HepG2 (cell line): ENCODE measurements around the gene CARMIL3. TPM values are rescaled to one million over a fixed set of nuclear protein-coding genes. Genes with fewer than 3 reads are reported as not detected.

Source experiments
- ERF ChIP-seq: IDR thresholded peaks from 2 replicates; pipeline ENCODE4 v1.6.1; 2018; ENCODE audit warnings: missing biosample characterization, missing genetic modification reagents
- GATA4 ChIP-seq: sonication (generic); IDR thresholded peaks from 2 replicates; pipeline ENCODE4 v1.6.1; 2016; ENCODE audit warnings: antibody characterized with exemption, low read depth, borderline replicate concordance
- GTF3A ChIP-seq: sonication (generic); formaldehyde crosslinking; conservative IDR thresholded peaks from 2 replicates; pipeline ENCODE4 v1.4.0; 2020; ENCODE audit warnings: mild to moderate bottlenecking, missing genetic modification reagents
- HNRNPUL1 ChIP-seq: fragments of 200-400 bp; formaldehyde crosslinking; IDR thresholded peaks from 2 replicates; pipeline ENCODE4 v1.6.1; 2017; ENCODE audit warnings: low read depth, mild to moderate bottlenecking, low read length, moderate library complexity
- MXD1 ChIP-seq: sonication (generic); formaldehyde crosslinking; IDR thresholded peaks from 2 replicates; pipeline ENCODE4 v1.4.0; 2020; ENCODE audit warnings: mild to moderate bottlenecking, missing genetic modification reagents
- SATB2 ChIP-seq: sonication (generic); formaldehyde crosslinking; IDR thresholded peaks from 2 replicates; pipeline ENCODE4 v1.5.0; 2020; ENCODE audit warnings: missing genetic modification reagents
- SCMH1 ChIP-seq: sonication (generic); formaldehyde crosslinking; IDR thresholded peaks from 2 replicates; pipeline ENCODE4 v1.9.0; 2021; ENCODE audit warnings: missing genetic modification reagents, mild to moderate bottlenecking, borderline replicate concordance
- SIX4 ChIP-seq: sonication (generic); formaldehyde crosslinking; IDR thresholded peaks from 2 replicates; pipeline ENCODE4 v1.4.0; 2020; ENCODE audit warnings: missing genetic modification reagents
- SSRP1 ChIP-seq: IDR thresholded peaks from 2 replicates; pipeline ENCODE4 v1.6.1; 2016; ENCODE audit warnings: control low read depth
- TGIF2 ChIP-seq: IDR thresholded peaks from 2 replicates; pipeline ENCODE4 v1.6.1; 2016; ENCODE audit warnings: control low read depth, missing compliant biosample characterization
- THRA ChIP-seq: sonication (generic); formaldehyde crosslinking; IDR thresholded peaks from 2 replicates; pipeline ENCODE4 v1.4.0; 2020; ENCODE audit warnings: missing genetic modification reagents, borderline replicate concordance
- THYN1 ChIP-seq: sonication (generic); formaldehyde crosslinking; IDR thresholded peaks from 2 replicates; pipeline ENCODE4 v1.8.1; 2023; ENCODE audit warnings: low read depth, mild to moderate bottlenecking, moderate library complexity, missing genetic modification reagents, borderline replicate concordance
- ZBTB8A ChIP-seq: sonication (generic); formaldehyde crosslinking; IDR thresholded peaks from 2 replicates; pipeline ENCODE4 v1.4.0; 2020; ENCODE audit warnings: mild to moderate bottlenecking, low read depth, missing genetic modification reagents, borderline replicate concordance
- ZFP37 ChIP-seq: sonication (generic); formaldehyde crosslinking; IDR thresholded peaks from 2 replicates; pipeline ENCODE4 v1.4.0; 2020; ENCODE audit warnings: missing genetic modification reagents, borderline replicate concordance
- ZNF280B ChIP-seq: sonication (generic); formaldehyde crosslinking; IDR thresholded peaks from 2 replicates; pipeline ENCODE4 v1.5.0; 2020; ENCODE audit warnings: missing genetic modification reagents, mild to moderate bottlenecking, borderline replicate concordance
- ZNF282 ChIP-seq: fragments of 450-650 bp; IDR thresholded peaks from 2 replicates; pipeline ENCODE4 v1.6.1; 2018; ENCODE audit not compliant: partially characterized antibody
- ZNF331 ChIP-seq: sonication (generic); formaldehyde crosslinking; IDR thresholded peaks from 2 replicates; pipeline ENCODE4 v1.4.0; 2020; ENCODE audit warnings: missing genetic modification reagents
- ZNF333 ChIP-seq: sonication (generic); formaldehyde crosslinking; IDR thresholded peaks from 2 replicates; pipeline ENCODE4 v1.4.0; 2020; ENCODE audit warnings: mild to moderate bottlenecking, missing genetic modification reagents, borderline replicate concordance
- ZNF468 ChIP-seq: sonication (generic); formaldehyde crosslinking; IDR thresholded peaks from 2 replicates; pipeline ENCODE4 v1.8.0; 2022; ENCODE audit warnings: mild to moderate bottlenecking, moderate library complexity, missing genetic modification reagents
- ZNF569 ChIP-seq: sonication (generic); formaldehyde crosslinking; IDR thresholded peaks from 2 replicates; pipeline ENCODE4 v1.5.0; 2020; ENCODE audit warnings: mild to moderate bottlenecking, missing genetic modification reagents, moderate library complexity, borderline replicate concordance
- ZNF607 ChIP-seq: sonication (generic); formaldehyde crosslinking; IDR thresholded peaks from 2 replicates; pipeline ENCODE4 v1.5.1; 2020; ENCODE audit warnings: missing genetic modification reagents, mild to moderate bottlenecking, borderline replicate concordance
- ZNF749 ChIP-seq: sonication (generic); formaldehyde crosslinking; IDR thresholded peaks from 2 replicates; pipeline ENCODE4 v1.8.0; 2022; ENCODE audit warnings: mild to moderate bottlenecking, missing genetic modification reagents, moderate library complexity, borderline replicate concordance
- ZNF768 ChIP-seq: sonication (generic); formaldehyde crosslinking; IDR thresholded peaks from 2 replicates; pipeline ENCODE4 v1.4.0; 2020; ENCODE audit warnings: missing genetic modification reagents
- ZNF770 ChIP-seq: sonication (generic); formaldehyde crosslinking; IDR thresholded peaks from 2 replicates; pipeline ENCODE4 v1.5.0; 2020; ENCODE audit warnings: mild to moderate bottlenecking, missing genetic modification reagents
- ZSCAN25 ChIP-seq: sonication (generic); formaldehyde crosslinking; IDR thresholded peaks from 2 replicates; pipeline ENCODE4 v1.8.0; 2022; ENCODE audit warnings: mild to moderate bottlenecking, missing genetic modification reagents
- polyA plus RNA-seq, 8 experiments: library from polyadenylated mRNA; depleted of rRNA in 3 of 8; stranded (reverse) in 7 of 8; unstranded in 1 of 8; fragments of >200 nt; fragmentation: Illumina TruSeq in 4 of 8; extraction: Trizol in 4 of 8; gene quantifications; 2 replicates each; pipeline versions ENCODE4 v1.2.1 to v1.2.3, GENCODE V29; 2011 to 2016; ENCODE audit warnings: low read depth in 4 of 8, missing spikeins in 1 of 8, mixed read lengths in 1 of 8; ENCODE audit not compliant: insufficient read depth in 1 of 8
- total RNA-seq, 5 experiments: library from RNA; depleted of rRNA; stranded (reverse); fragments of >200 nt; fragmentation: Illumina TruSeq; extraction: Trizol; gene quantifications; 2 replicates each; pipeline ENCODE4 v1.2.3, GENCODE V29; 2016; ENCODE audit warnings: low read depth in 1 of 5

CARMIL3 gene
- total and polyA plus RNA-seq, 2 of the 13 experiments (the other 11 are each of a cell fraction or from before 2014, with no cell fraction given) = 0.27 to 0.55 TPM

- TF ChIP-seq ZNF569 = peak; percentile 68; the same call in 1 of the 2 replicates
- TF ChIP-seq ZNF468 (CRISPR knock-in tag) = peak; percentile 93; the same call in 1 of the 2 replicates
- peak; percentile 99 for TF ChIP-seq ERF (CRISPR knock-in tag)
- TF ChIP-seq HNRNPUL1 = peak; percentile 59; the same call in 1 of the 2 replicates
- TF ChIP-seq ZNF749 (CRISPR knock-in tag) = peak; percentile 98
- TF ChIP-seq TGIF2 = peak; percentile 98
- peak; percentile 94 for TF ChIP-seq ZNF768
- TF ChIP-seq ZFP37 (CRISPR knock-in tag) = peak; percentile 90
- TF ChIP-seq ZNF333 (CRISPR knock-in tag) = peak; percentile 95; the same call in 1 of the 2 replicates
- TF ChIP-seq THRA (CRISPR knock-in tag) = peak; percentile 98
- no peak; the same call in 1 of the 2 replicates for TF ChIP-seq SSRP1 (CRISPR knock-in tag)
- TF ChIP-seq ZNF331 = peak; percentile 98
- TF ChIP-seq GTF3A = peak; percentile 91
- peak; percentile 92 for TF ChIP-seq MXD1 (CRISPR knock-in tag)
- peak; percentile 85; the same call in 1 of the 2 replicates for TF ChIP-seq ZBTB8A (CRISPR knock-in tag)
- TF ChIP-seq SCMH1 (CRISPR knock-in tag) = no peak
- TF ChIP-seq ZNF770 (CRISPR knock-in tag) = peak; percentile 80
- TF ChIP-seq GATA4 = peak; percentile 94
- no peak for TF ChIP-seq THYN1 (CRISPR knock-in tag)
- TF ChIP-seq ZNF282 = no peak
- peak; percentile 72; the same call in 1 of the 2 replicates for TF ChIP-seq ZNF280B (CRISPR knock-in tag)
- peak; percentile 93 for TF ChIP-seq SIX4
- TF ChIP-seq ZNF607 = peak; percentile 91
- TF ChIP-seq ZSCAN25 (CRISPR knock-in tag) = peak; percentile 98
- no peak for TF ChIP-seq SATB2 (CRISPR knock-in tag)
These were observed 62.2 kb downstream of the CARMIL3 start (continued) for GRCh38 chr14:24113801-24114531.
